ENCODE results near the gene KIAA0825.

KIAA0825 gene

GRCh38 chr5:94239266-94239665, 379.1 kb downstream of the KIAA0825 start:
- no peaks in the 10 kb centered on the region for H3K9me2 ChIP-seq (replicated peaks; ENCODE audit: control insufficient read depth, low read length)
- no peaks in the 10 kb centered on the region for H4K20me1 ChIP-seq (ENCODE audit: control insufficient read depth, insufficient read depth, low read depth, low read length)
- H3K27me3 ChIP-seq (ENCODE audit: control insufficient read depth, low read length): no peaks in the 10 kb centered on the region
- H3K4me3 ChIP-seq (ENCODE audit: low read length): no peak overlapping the region
- no peaks in the 10 kb centered on the region for H3K4me1 ChIP-seq (ENCODE audit: control insufficient read depth, low read length)
- no peaks in the 10 kb centered on the region for H3K79me2 ChIP-seq (ENCODE audit: control insufficient read depth, low read length)
- no peak overlapping the region for H3K4me2 ChIP-seq (ENCODE audit: low read length)
- TF ChIP-seq EZH2phosphoT487 (IDR thresholded peaks at IDR 0.05; ENCODE audit: borderline replicate concordance, low read length) (no peak), CTCF (IDR thresholded peaks at IDR 0.05; ENCODE audit: low read depth, low read length, poor library complexity, severe bottlenecking) (no peak)
- H3K27ac ChIP-seq (ENCODE audit: low read depth, low read length): no peak overlapping the region
- no peaks in the 10 kb centered on the region for H3K9me3 ChIP-seq (ENCODE audit: control insufficient read depth, insufficient read depth, low read length)
- no peaks in the 10 kb centered on the region for H3F3A ChIP-seq (ENCODE audit: control insufficient read depth, insufficient read depth)
- no peaks in the 10 kb centered on the region for H3K36me3 ChIP-seq (ENCODE audit: control insufficient read depth, low read length)

GRCh38 chr5:94234987-94235386, 383.4 kb downstream of the KIAA0825 start:
- no peak for TF ChIP-seq CTCF (IDR thresholded peaks at IDR 0.05; ENCODE audit: low read depth, low read length, poor library complexity, severe bottlenecking)
- TF ChIP-seq EZH2phosphoT487 (IDR thresholded peaks at IDR 0.05; ENCODE audit: borderline replicate concordance, low read length): no peak
- Histone ChIP-seq H3K27ac (ENCODE audit: low read depth, low read length) (no peak overlapping the region), H3K79me2 (ENCODE audit: control insufficient read depth, low read length) (no peaks in the 10 kb centered on the region), H3K36me3 (ENCODE audit: control insufficient read depth, low read length) (no peaks in the 10 kb centered on the region), H3F3A (ENCODE audit: control insufficient read depth, insufficient read depth) (no peaks in the 10 kb centered on the region), H3K4me2 (ENCODE audit: low read length) (no peak overlapping the region), H3K27me3 (ENCODE audit: control insufficient read depth, low read length) (no peaks in the 10 kb centered on the region), H3K9me2 (replicated peaks; ENCODE audit: control insufficient read depth, low read length) (no peaks in the 10 kb centered on the region), H3K9me3 (ENCODE audit: control insufficient read depth, insufficient read depth, low read length) (no peaks in the 10 kb centered on the region), H4K20me1 (ENCODE audit: control insufficient read depth, insufficient read depth, low read depth, low read length) (no peaks in the 10 kb centered on the region), H3K4me3 (ENCODE audit: low read length) (no peak overlapping the region), H3K4me1 (ENCODE audit: control insufficient read depth, low read length) (no peaks in the 10 kb centered on the region)

- Histone ChIP-seq H3K4me3 (ENCODE audit: low read length) (no peak overlapping the region), H3F3A (ENCODE audit: control insufficient read depth, insufficient read depth) (no peaks in the 10 kb centered on the region), H3K79me2 (ENCODE audit: control insufficient read depth, low read length) (no peaks in the 10 kb centered on the region), H3K36me3 (ENCODE audit: control insufficient read depth, low read length) (no peaks in the 10 kb centered on the region), H3K4me1 (ENCODE audit: control insufficient read depth, low read length) (no peaks in the 10 kb centered on the region), H4K20me1 (ENCODE audit: control insufficient read depth, insufficient read depth, low read depth, low read length) (no peaks in the 10 kb centered on the region), H3K27ac (ENCODE audit: low read depth, low read length) (no peak overlapping the region), H3K9me2 (replicated peaks; ENCODE audit: control insufficient read depth, low read length) (no peaks in the 10 kb centered on the region), H3K9me3 (ENCODE audit: control insufficient read depth, insufficient read depth, low read length) (no peaks in the 10 kb centered on the region), H3K27me3 (ENCODE audit: control insufficient read depth, low read length) (no peaks in the 10 kb centered on the region), H3K4me2 (ENCODE audit: low read length) (no peak overlapping the region)
- TF ChIP-seq EZH2phosphoT487 (IDR thresholded peaks at IDR 0.05; ENCODE audit: borderline replicate concordance, low read length) (no peak), CTCF (IDR thresholded peaks at IDR 0.05; ENCODE audit: low read depth, low read length, poor library complexity, severe bottlenecking) (no peak)
These were observed 389.6 kb downstream of the KIAA0825 start for GRCh38 chr5:94228791-94229190.

GRCh38 chr5:94223235-94223634, 395.2 kb downstream of the KIAA0825 start:
- TF ChIP-seq EZH2phosphoT487 (IDR thresholded peaks at IDR 0.05; ENCODE audit: borderline replicate concordance, low read length) (no peak), CTCF (IDR thresholded peaks at IDR 0.05; ENCODE audit: low read depth, low read length, poor library complexity, severe bottlenecking) (no peak)
- H3F3A ChIP-seq (ENCODE audit: control insufficient read depth, insufficient read depth): no peaks in the 10 kb centered on the region
- no peaks in the 10 kb centered on the region for H3K9me2 ChIP-seq (replicated peaks; ENCODE audit: control insufficient read depth, low read length)
- no peaks in the 10 kb centered on the region for H3K36me3 ChIP-seq (ENCODE audit: control insufficient read depth, low read length)
- H3K4me3 ChIP-seq (ENCODE audit: low read length): no peak overlapping the region
- no peaks in the 10 kb centered on the region for H3K9me3 ChIP-seq (ENCODE audit: control insufficient read depth, insufficient read depth, low read length)
- H3K4me2 ChIP-seq (ENCODE audit: low read length): no peak overlapping the region
- no peaks in the 10 kb centered on the region for H3K4me1 ChIP-seq (ENCODE audit: control insufficient read depth, low read length)
- no peaks in the 10 kb centered on the region for H3K79me2 ChIP-seq (ENCODE audit: control insufficient read depth, low read length)
- H3K27me3 ChIP-seq (ENCODE audit: control insufficient read depth, low read length): no peaks in the 10 kb centered on the region
- H4K20me1 ChIP-seq (ENCODE audit: control insufficient read depth, insufficient read depth, low read depth, low read length): no peaks in the 10 kb centered on the region
- H3K27ac ChIP-seq (ENCODE audit: low read depth, low read length): no peak overlapping the region
